Mesendoderm (in vitro differentiated cells): ENCODE data around the gene TEAD2. TPM values are rescaled to one million over a fixed set of nuclear protein-coding genes. Genes with fewer than 3 reads are reported as not detected.

Experiments used
- DNase-seq: peaks from one replicate; pipeline ENCODE4 v3.0.0; 2013
- H2AK5ac ChIP-seq: 2 replicates; pipeline ENCODE4 v1.6.1; 2013; ENCODE audit warnings: low read length, inconsistent platforms
- H2BK120ac ChIP-seq: 2 replicates; pipeline ENCODE4 v1.6.1; 2013; ENCODE audit warnings: low read depth, mild to moderate bottlenecking, low read length, moderate library complexity, mixed read lengths
- H2BK15ac ChIP-seq: replicated peaks from 2 replicates; pipeline ENCODE4 v1.6.1; 2013; ENCODE audit warnings: low read depth, mild to moderate bottlenecking, moderate library complexity
- H2BK5ac ChIP-seq: 2 replicates; pipeline ENCODE4 v1.6.1; 2013; ENCODE audit warnings: low read length, inconsistent platforms
- H3K18ac ChIP-seq: 2 replicates; pipeline ENCODE4 v1.6.1; 2013; ENCODE audit warnings: mild to moderate bottlenecking, low read length, mixed read lengths
- H3K23ac ChIP-seq: one replicate; pipeline ENCODE4 v1.6.1; 2013; ENCODE audit warnings: low read length
- H3K27ac ChIP-seq: 2 replicates; pipeline ENCODE4 v1.5.1; 2013; ENCODE audit warnings: low read depth, mild to moderate bottlenecking, inconsistent platforms, low read length, moderate library complexity
- H3K27me3 ChIP-seq: 2 replicates; pipeline ENCODE4 v1.6.1; 2013; ENCODE audit warnings: low read length, control low read depth, mild to moderate bottlenecking, inconsistent platforms; ENCODE audit not compliant: insufficient read depth, poor library complexity
- H3K36me3 ChIP-seq: 2 replicates; pipeline ENCODE4 v1.6.1; 2013; ENCODE audit warnings: low read length, inconsistent platforms; ENCODE audit not compliant: control insufficient read depth, insufficient read depth
- H3K4ac ChIP-seq: one replicate; pipeline ENCODE4 v1.6.1; 2013; ENCODE audit warnings: low read depth, mild to moderate bottlenecking, low read length, moderate library complexity
- H3K4me1 ChIP-seq: 2 replicates; pipeline ENCODE4 v1.6.1; 2013; ENCODE audit warnings: low read depth, low read length, inconsistent platforms; ENCODE audit not compliant: control insufficient read depth
- H3K4me2 ChIP-seq: 2 replicates; pipeline ENCODE4 v1.6.1; 2013; ENCODE audit warnings: low read length
- H3K4me3 ChIP-seq: 2 replicates; pipeline ENCODE4 v1.5.1; 2013; ENCODE audit warnings: mild to moderate bottlenecking, low read length
- H3K56ac ChIP-seq: one replicate; pipeline ENCODE4 v1.6.1; 2013; ENCODE audit warnings: low read length
- H3K79me1 ChIP-seq: 2 replicates; pipeline ENCODE4 v1.6.1; 2013; ENCODE audit warnings: low read length, inconsistent platforms
- H3K79me2 ChIP-seq: 2 replicates; pipeline ENCODE4 v1.6.1; 2013; ENCODE audit warnings: mild to moderate bottlenecking, low read length; ENCODE audit not compliant: control insufficient read depth, insufficient read depth
- H3K9ac ChIP-seq: 2 replicates; pipeline ENCODE4 v1.6.1; 2013; ENCODE audit warnings: low read length, inconsistent platforms
- H4K5ac ChIP-seq: one replicate; pipeline ENCODE4 v1.6.1; 2013; ENCODE audit warnings: low read length
- H4K8ac ChIP-seq: one replicate; pipeline ENCODE4 v1.6.1; 2013; ENCODE audit warnings: low read depth, mild to moderate bottlenecking, control low read depth, low read length, moderate library complexity
- WGBS: extraction: QIAGEN DNeasy Blood & Tissue Kit; methylation state at CpG from one replicate; pipeline ENCODE4 v1.1.7; 2013; ENCODE audit warnings: low lambda C conversion rate, missing lambda C conversion rate; ENCODE audit not compliant: insufficient coverage; ENCODE audit errors: extremely low coverage; 5-methylcytosine and 5-hydroxymethylcytosine counted together
- polyA plus RNA-seq, 2 experiments: library from polyadenylated mRNA; stranded (reverse); fragments of 200-250 nt; gene quantifications; one replicate each; pipeline ENCODE4 v1.2.3, GENCODE V29; 2013

The TEAD2 gene
- 163 TPM for polyA plus RNA-seq (2013, experiment 1 of 2)
- 145 TPM for polyA plus RNA-seq (2013, experiment 2 of 2)

GRCh38 chr19:49362048-49362928, at the start of gene TEAD2:
TSS of gene TEAD2 (minus strand) at chr19:49362416. CDS start at chr19:49360075, 2,341 bp downstream.
- peak; percentile 82 for DNase-seq
- peak within 1 kb of the TSS; percentile 83 for H4K8ac ChIP-seq
- peak within 1 kb of the TSS; percentile 92 for H3K27ac ChIP-seq
- peak within 1 kb of the TSS; percentile 33 for H2BK120ac ChIP-seq
- H3K4me2 ChIP-seq = peak within 1 kb of the TSS; percentile 75
- H3K18ac ChIP-seq = peak within 1 kb of the TSS; percentile 99
- H3K79me1 ChIP-seq = peaks cover 15% of the 10 kb centered on the region
- peaks cover 26% of the 10 kb centered on the region for H3K79me2 ChIP-seq
- no peaks in the 10 kb centered on the region for H3K27me3 ChIP-seq
- peak within 1 kb of the TSS; percentile 98 for H3K9ac ChIP-seq
- peaks cover 3% of the 10 kb centered on the region for H3K36me3 ChIP-seq
- H2AK5ac ChIP-seq = peak within 1 kb of the TSS; percentile 58
- peak within 1 kb of the TSS; percentile 94 for H3K4ac ChIP-seq
- H2BK15ac ChIP-seq = no peak within 1 kb of the TSS
- no peaks in the 10 kb centered on the region for H3K4me1 ChIP-seq
- H3K4me3 ChIP-seq = peak within 1 kb of the TSS; percentile 98
- H3K56ac ChIP-seq = peak within 1 kb of the TSS; percentile 98
- H4K5ac ChIP-seq = no peak within 1 kb of the TSS
- peak within 1 kb of the TSS; percentile 89 for H2BK5ac ChIP-seq
- peak within 1 kb of the TSS; percentile 97 for H3K23ac ChIP-seq
- no CpG with 5 or more reads among the region's 52 CpGs for WGBS

- H3K56ac ChIP-seq = no peak overlapping the region
- no peak overlapping the region for H4K5ac ChIP-seq
- H2BK15ac ChIP-seq = no peak overlapping the region
- no peaks in the 10 kb centered on the region for H3K79me1 ChIP-seq
- no peaks in the 10 kb centered on the region for H3K79me2 ChIP-seq
- no peak overlapping the region for H2BK5ac ChIP-seq
- H3K4ac ChIP-seq = no peak overlapping the region
- no peak overlapping the region for H3K4me3 ChIP-seq
- no peak overlapping the region for H3K23ac ChIP-seq
- peaks cover 4% of the 10 kb centered on the region for H3K4me1 ChIP-seq
- no peaks in the 10 kb centered on the region for H3K36me3 ChIP-seq
- no peak overlapping the region for H4K8ac ChIP-seq
- no peak overlapping the region for H3K27ac ChIP-seq
- H3K18ac ChIP-seq = no peak overlapping the region
- WGBS = no CpG with 5 or more reads among the region's 3 CpGs
- H3K27me3 ChIP-seq = no peaks in the 10 kb centered on the region
- H3K4me2 ChIP-seq = no peak overlapping the region
- H2BK120ac ChIP-seq = no peak overlapping the region
- no peak overlapping the region for H2AK5ac ChIP-seq
- DNase-seq = no peak
- no peak overlapping the region for H3K9ac ChIP-seq
These were observed 49.6 kb upstream of the TEAD2 start for GRCh38 chr19:49411681-49412326.

- Histone ChIP-seq H4K8ac (no peak overlapping the region), H3K79me2 (no peaks in the 10 kb centered on the region), H3K4me2 (no peak overlapping the region), H3K56ac (no peak overlapping the region), H3K9ac (no peak overlapping the region), H2BK5ac (no peak overlapping the region), H2AK5ac (no peak overlapping the region), H3K18ac (no peak overlapping the region), H2BK120ac (no peak overlapping the region), H3K79me1 (no peaks in the 10 kb centered on the region), H4K5ac (no peak overlapping the region), H2BK15ac (no peak overlapping the region), H3K4me3 (no peak overlapping the region), H3K4ac (no peak overlapping the region), H3K23ac (no peak overlapping the region), H3K4me1 (peaks cover 4% of the 10 kb centered on the region), H3K27me3 (no peaks in the 10 kb centered on the region), H3K36me3 (no peaks in the 10 kb centered on the region), H3K27ac (no peak overlapping the region)
- DNase-seq = no peak
- no CpG with 5 or more reads among the region's 5 CpGs for WGBS
These were observed 47.3 kb upstream of the TEAD2 start for GRCh38 chr19:49409441-49410029.

GRCh38 chr19:49408816-49409440, 46.7 kb upstream of the TEAD2 start:
- H2BK5ac ChIP-seq = no peak overlapping the region
- H2BK15ac ChIP-seq = no peak overlapping the region
- H4K8ac ChIP-seq = no peak overlapping the region
- H3K4ac ChIP-seq = no peak overlapping the region
- no peaks in the 10 kb centered on the region for H3K79me2 ChIP-seq
- H3K4me1 ChIP-seq = peaks cover 9% of the 10 kb centered on the region
- H3K56ac ChIP-seq = no peak overlapping the region
- WGBS = no CpG with 5 or more reads among the region's 8 CpGs
- no peaks in the 10 kb centered on the region for H3K79me1 ChIP-seq
- no peak overlapping the region for H3K4me3 ChIP-seq
- H3K27me3 ChIP-seq = no peaks in the 10 kb centered on the region
- H2AK5ac ChIP-seq = no peak overlapping the region
- H3K4me2 ChIP-seq = no peak overlapping the region
- H3K23ac ChIP-seq = no peak overlapping the region
- no peak overlapping the region for H3K18ac ChIP-seq
- no peak overlapping the region for H3K9ac ChIP-seq
- no peak for DNase-seq
- no peak overlapping the region for H2BK120ac ChIP-seq
- no peak overlapping the region for H3K27ac ChIP-seq
- no peaks in the 10 kb centered on the region for H3K36me3 ChIP-seq
- no peak overlapping the region for H4K5ac ChIP-seq

- Histone ChIP-seq H4K8ac (no peak overlapping the region), H2BK5ac (no peak overlapping the region), H3K79me1 (no peaks in the 10 kb centered on the region), H2BK15ac (no peak overlapping the region), H3K4me1 (peaks cover 9% of the 10 kb centered on the region), H4K5ac (no peak overlapping the region), H3K56ac (no peak overlapping the region), H2AK5ac (no peak overlapping the region), H3K18ac (no peak overlapping the region), H3K4me3 (no peak overlapping the region), H3K4me2 (no peak overlapping the region), H2BK120ac (no peak overlapping the region), H3K27ac (no peak overlapping the region), H3K23ac (no peak overlapping the region), H3K9ac (no peak overlapping the region), H3K79me2 (no peaks in the 10 kb centered on the region), H3K4ac (no peak overlapping the region), H3K36me3 (no peaks in the 10 kb centered on the region), H3K27me3 (no peaks in the 10 kb centered on the region)
- DNase-seq = no peak
- WGBS = no CpG with 5 or more reads among the region's 16 CpGs
These were observed 45.3 kb upstream of the TEAD2 start for GRCh38 chr19:49407482-49408015.
